Mesothelial cell of epicardium (in vitro differentiated cells): ENCODE measurements around the gene FAM241B. TPM values are rescaled to one million over a fixed set of nuclear protein-coding genes. Genes with fewer than 3 reads are reported as not detected.
A peak's percentile ranks its signal among the peaks of the same experiment; 100 is the strongest.

Experiments
- DNase-seq, 2 experiments: peaks; one replicate each; pipeline ENCODE4 v3.0.0; 2021; ENCODE audit warnings: low spot score in 2 of 2; ENCODE audit not compliant: unreplicated experiment in 2 of 2
- H3K27ac Mint-ChIP-seq: 2 replicates; pipeline ENCODE4 v1.8.0; 2021; ENCODE audit warnings: mixed read lengths
- H3K27me3 Mint-ChIP-seq: 2 replicates; pipeline ENCODE4 v1.8.0; 2021; ENCODE audit warnings: low read depth, mixed read lengths
- H3K36me3 Mint-ChIP-seq: 2 replicates; pipeline ENCODE4 v1.8.0; 2021; ENCODE audit warnings: mixed read lengths
- H3K4me1 Mint-ChIP-seq: 2 replicates; pipeline ENCODE4 v1.8.0; 2021; ENCODE audit warnings: mixed read lengths
- H3K4me3 Mint-ChIP-seq: 2 replicates; pipeline ENCODE4 v1.8.0; 2021; ENCODE audit warnings: mild to moderate bottlenecking, moderate library complexity, mixed read lengths
- H3K9me3 Mint-ChIP-seq: 2 replicates; pipeline ENCODE4 v1.8.0; 2021; ENCODE audit warnings: mixed read lengths
- CTCF ChIP-seq: fragments of 200-600 bp; sonication (generic); IDR thresholded peaks from one replicate; pipeline ENCODE4 v1.5.0; 2021; ENCODE audit warnings: antibody characterized with exemption; ENCODE audit not compliant: unreplicated experiment
- total RNA-seq: library from RNA; stranded (reverse); gene quantifications from 3 replicates; pipeline ENCODE4 v1.2.1, GENCODE V29; 2021

Gene FAM241B
- total RNA-seq, 1 donor from 2014 or later, result 20.1 TPM

GRCh38 chr10:69635428-69636272, 5.6 kb downstream of the FAM241B start:
- no peaks in the 10 kb centered on the region for H3K9me3 Mint-ChIP-seq
- no peak overlapping the region for H3K4me3 Mint-ChIP-seq
- H3K36me3 Mint-ChIP-seq, result peaks cover 8% of the 10 kb centered on the region
- DNase-seq, result peak in 1 of 2 experiments; percentile 36
- no peak overlapping the region for H3K27ac Mint-ChIP-seq
- no peak for TF ChIP-seq CTCF
- peaks cover 2% of the 10 kb centered on the region for H3K27me3 Mint-ChIP-seq
- peaks cover 17% of the 10 kb centered on the region for H3K4me1 Mint-ChIP-seq

- Mint-ChIP-seq H3K9me3 (no peaks in the 10 kb centered on the region), H3K4me1 (peaks cover 11% of the 10 kb centered on the region), H3K36me3 (peaks cover 8% of the 10 kb centered on the region), H3K27ac (no peak overlapping the region), H3K4me3 (no peak overlapping the region), H3K27me3 (no peaks in the 10 kb centered on the region)
- no peak for DNase-seq
- no peak for TF ChIP-seq CTCF
Measured at GRCh38 chr10:69636273-69636575, 6.2 kb downstream of the FAM241B start.

- Mint-ChIP-seq H3K9me3 (no peaks in the 10 kb centered on the region), H3K4me3 (no peak overlapping the region), H3K36me3 (peaks cover 8% of the 10 kb centered on the region), H3K4me1 (peaks cover 8% of the 10 kb centered on the region), H3K27me3 (no peaks in the 10 kb centered on the region), H3K27ac (no peak overlapping the region)
- peak in 1 of 2 experiments; percentile 32 for DNase-seq
- no peak for TF ChIP-seq CTCF
Measured at GRCh38 chr10:69636626-69637605, 6.9 kb downstream of the FAM241B start.

- no peak overlapping the region for H3K4me3 Mint-ChIP-seq
- peaks cover 6% of the 10 kb centered on the region for H3K27me3 Mint-ChIP-seq
- H3K9me3 Mint-ChIP-seq, result no peaks in the 10 kb centered on the region
- TF ChIP-seq CTCF, result no peak
- H3K36me3 Mint-ChIP-seq, result no peaks in the 10 kb centered on the region
- H3K4me1 Mint-ChIP-seq, result peaks cover 8% of the 10 kb centered on the region
- DNase-seq, result peak in 1 of 2 experiments; percentile 14
- H3K27ac Mint-ChIP-seq, result no peak overlapping the region
Measured at GRCh38 chr10:69638642-69639041, 8.6 kb downstream of the FAM241B start.

GRCh38 chr10:69639291-69640195, 9.5 kb downstream of the FAM241B start:
- H3K27ac Mint-ChIP-seq, result peak overlapping the region; percentile 17
- no peaks in the 10 kb centered on the region for H3K9me3 Mint-ChIP-seq
- DNase-seq, result peak in 1 of 2 experiments; percentile 72
- peaks cover 8% of the 10 kb centered on the region for H3K27me3 Mint-ChIP-seq
- H3K4me1 Mint-ChIP-seq, result peaks cover 8% of the 10 kb centered on the region
- H3K4me3 Mint-ChIP-seq, result no peak overlapping the region
- no peaks in the 10 kb centered on the region for H3K36me3 Mint-ChIP-seq
- peak; percentile 92 for TF ChIP-seq CTCF
